Stomach (tissue), 9 donors: ENCODE results near the gene RFXAP. TPM values are rescaled to one million over a fixed set of nuclear protein-coding genes. Genes with fewer than 3 reads are reported as not detected.
"Not testable (repeated sequence)": the region's sequence is repeated elsewhere in the genome, so short reads cannot be mapped to it uniquely, and the experiment has no call there.

Source experiments
- DNase-seq, 2 donors: peaks; one replicate each; pipeline versions ENCODE4 v3.0.0 to v3.0.0-alpha.2; 2013 to 2019
- H3K27ac ChIP-seq, 5 donors: fragments of 200-600 bp in 4 of 5; sonication (generic) in 4 of 5; one replicate each; pipeline ENCODE4 v1.5.1; 2013 to 2019; ENCODE audit warnings: mild to moderate bottlenecking in 1 of 5, moderate library complexity in 1 of 5
- H3K27me3 ChIP-seq, 3 donors: fragments of 200-600 bp; sonication (generic); one replicate each; pipeline ENCODE4 v1.5.1; 2017 to 2019; ENCODE audit warnings: mixed run types in 1 of 3
- H3K36me3 ChIP-seq, 4 donors: fragments of 200-600 bp; sonication (generic); 1 replicate in 3 of 4; 2 replicates in 1 of 4; pipeline ENCODE4 v1.5.1; 2016 to 2019
- H3K4me1 ChIP-seq, 4 donors: fragments of 200-600 bp; sonication (generic); one replicate each; pipeline ENCODE4 v1.5.1; 2016 to 2019
- H3K4me3 ChIP-seq, 4 donors: fragments of 200-600 bp; sonication (generic) in 3 of 4; one replicate each; pipeline ENCODE4 v1.5.1; 2016 to 2019; ENCODE audit warnings: mild to moderate bottlenecking in 1 of 4
- H3K9me3 ChIP-seq, 4 donors: fragments of 200-600 bp; sonication (generic); one replicate each; pipeline ENCODE4 v1.5.1; 2016 to 2019
- CTCF ChIP-seq, 7 experiments: fragments of 450-650 bp in 4 of 7; fragments of 200-600 bp in 3 of 7; sonication (generic) in 3 of 7; IDR thresholded peaks; one replicate each; pipeline ENCODE4 v1.5.1; 2016 to 2019; ENCODE audit warnings: antibody characterized with exemption in 7 of 7, control low read depth in 2 of 7, mild to moderate bottlenecking in 1 of 7
- EP300 ChIP-seq: sonication (generic); formaldehyde crosslinking; IDR thresholded peaks from one replicate; pipeline ENCODE4 v1.6.1; 2017; ENCODE audit warnings: antibody characterized with exemption
- POLR2A ChIP-seq, 4 donors: fragments of 450-650 bp; IDR thresholded peaks; one replicate each; pipeline ENCODE4 v1.6.1; 2016; ENCODE audit warnings: antibody characterized with exemption in 4 of 4, control low read depth in 2 of 4, mild to moderate bottlenecking in 1 of 4, moderate library complexity in 1 of 4
- POLR2AphosphoS5 ChIP-seq, 3 donors: sonication (generic); formaldehyde crosslinking; IDR thresholded peaks; one replicate each; pipeline ENCODE4 v1.6.1; 2016; ENCODE audit warnings: antibody characterized with exemption in 3 of 3
- WGBS, 5 donors: extraction: QIAGEN DNeasy Blood & Tissue Kit in 3 of 5; methylation state at CpG; one replicate each; pipeline versions ENCODE4 v1.1.5 to v1.1.7; 2013 to 2018; 5-methylcytosine and 5-hydroxymethylcytosine counted together
- intact Hi-C: fragments of 100-400 bp; cut with DNase I; formaldehyde crosslinking; loops from one replicate; pipeline ENCODE4 v1.15.1; 2023; ENCODE audit warnings: low total_unique reads
- polyA plus RNA-seq, 3 donors: library from polyadenylated mRNA; stranded (reverse); fragments of 200-250 nt; gene quantifications; one replicate each; pipeline ENCODE4 v1.2.3, GENCODE V29; 2013
- total RNA-seq, 5 donors: library from RNA; depleted of rRNA; stranded (reverse); fragments of >200 nt; gene quantifications; one replicate each; pipeline versions ENCODE4 v1.1.0 to v1.2.3, GENCODE V29; 2014 to 2016
- donor health status: healthy with polysubstance abuse.
- donor health status: Bipolar disorder and iron deficiency.
- donor health status: healthy.

RFXAP gene
- total and polyA plus RNA-seq, 8 donors = 1.2 to 12.3 (median 2.1) TPM; not detected in 1

- Histone ChIP-seq H3K36me3 (no peaks in the 10 kb centered on the region), H3K4me1 (no peaks in the 10 kb centered on the region), H3K27me3 (peaks cover 0 to 2% (median 0%) of the 10 kb centered on the region in 3 donors), H3K27ac (no peak overlapping the region), H3K9me3 (peaks cover 0 to 3% (median 0%) of the 10 kb centered on the region in 4 donors), H3K4me3 (no peak overlapping the region)
- DNase-seq = no peak
- intact Hi-C loops = no loop called here
- TF ChIP-seq POLR2A (IDR thresholded peaks at IDR 0.05) (no peak), EP300 (no peak), CTCF (IDR thresholded peaks at IDR 0.05) (no peak), POLR2AphosphoS5 (IDR thresholded peaks at IDR 0.05) (no peak)
These were observed 46.2 kb upstream of the RFXAP start for GRCh38 chr13:36772853-36773252.

GRCh38 chr13:36774931-36775330 lies 44.1 kb upstream of the RFXAP start:
- TF ChIP-seq POLR2A (IDR thresholded peaks at IDR 0.05) = no peak
- TF ChIP-seq EP300 = no peak
- TF ChIP-seq CTCF (IDR thresholded peaks at IDR 0.05) = no peak
- no peak for TF ChIP-seq POLR2AphosphoS5 (IDR thresholded peaks at IDR 0.05)
- Histone ChIP-seq H3K36me3 (no peaks in the 10 kb centered on the region), H3K9me3 (no peaks in the 10 kb centered on the region), H3K4me3 (no peak overlapping the region), H3K4me1 (no peaks in the 10 kb centered on the region), H3K27ac (no peak overlapping the region), H3K27me3 (peaks cover 0 to 15% (median 0%) of the 10 kb centered on the region in 3 donors)
- WGBS, 5 donors = 55 to 73% (median 65%) methylated on average over 5 of the region's 5 CpGs
- intact Hi-C loops = no loop called here
- DNase-seq = no peak

- Histone ChIP-seq H3K4me1 (no peaks in the 10 kb centered on the region), H3K27ac (no peak overlapping the region), H3K9me3 (no peaks in the 10 kb centered on the region), H3K4me3 (no peak overlapping the region), H3K36me3 (no peaks in the 10 kb centered on the region), H3K27me3 (peaks cover 0 to 15% (median 0%) of the 10 kb centered on the region in 3 donors)
- no peak for DNase-seq
- intact Hi-C loops = no loop called here
- TF ChIP-seq EP300 (no peak), CTCF (IDR thresholded peaks at IDR 0.05) (no peak), POLR2A (IDR thresholded peaks at IDR 0.05) (no peak), POLR2AphosphoS5 (IDR thresholded peaks at IDR 0.05) (no peak)
These were observed 42.8 kb upstream of the RFXAP start for GRCh38 chr13:36776175-36776574.

GRCh38 chr13:36778083-36778671 lies 40.8 kb upstream of the RFXAP start:
- no peaks in the 10 kb centered on the region for H3K9me3 ChIP-seq
- peaks cover 0 to 15% (median 0%) of the 10 kb centered on the region in 3 donors for H3K27me3 ChIP-seq
- no peak overlapping the region for H3K27ac ChIP-seq
- 22 to 41% (median 27%) methylated on average over 8 of the region's 8 CpGs for WGBS, 5 donors
- TF ChIP-seq EP300 = no peak
- no peak for TF ChIP-seq POLR2A (IDR thresholded peaks at IDR 0.05)
- peak in 1 of 2 donors; percentile 62 for DNase-seq
- no peak overlapping the region for H3K4me3 ChIP-seq
- intact Hi-C loops = no loop called here
- H3K4me1 ChIP-seq = no peaks in the 10 kb centered on the region
- H3K36me3 ChIP-seq = no peaks in the 10 kb centered on the region

- Histone ChIP-seq H3K36me3 (no peaks in the 10 kb centered on the region), H3K4me3 (no peak overlapping the region), H3K27ac (no peak overlapping the region), H3K4me1 (no peaks in the 10 kb centered on the region), H3K27me3 (peaks cover 0 to 4% (median 0%) of the 10 kb centered on the region in 3 donors), H3K9me3 (no peaks in the 10 kb centered on the region)
- DNase-seq = no peak
- 30 to 46% (median 36%) methylated on average over 3 of the region's 3 CpGs for WGBS, 5 donors
- intact Hi-C loops = no loop called here
- TF ChIP-seq POLR2AphosphoS5 (IDR thresholded peaks at IDR 0.05) (no peak), CTCF (IDR thresholded peaks at IDR 0.05) (no peak), EP300 (no peak), POLR2A (IDR thresholded peaks at IDR 0.05) (no peak)
These were observed 35.1 kb upstream of the RFXAP start for GRCh38 chr13:36783890-36784289.

GRCh38 chr13:36786175-36786574 lies 32.8 kb upstream of the RFXAP start:
- DNase-seq, H3K27ac ChIP-seq, H3K27me3 ChIP-seq, H3K36me3 ChIP-seq, H3K9me3 ChIP-seq, intact Hi-C loops, H3K4me1 ChIP-seq, H3K4me3 ChIP-seq: not testable (repeated sequence)
- 65 to 75% (median 70%) methylated on average over 4 of the region's 4 CpGs for WGBS, 5 donors
